ENCODE data around the gene RGS10. TPM values are rescaled to one million over a fixed set of nuclear protein-coding genes. Genes with fewer than 3 reads are reported as not detected.

Gene RGS10
- total and polyA plus RNA-seq, 9 of the 15 experiments (the other 6 are each of a cell fraction or from before 2014, with no cell fraction given) = 31.9 to 123 (median 62.1) TPM

DNA sequence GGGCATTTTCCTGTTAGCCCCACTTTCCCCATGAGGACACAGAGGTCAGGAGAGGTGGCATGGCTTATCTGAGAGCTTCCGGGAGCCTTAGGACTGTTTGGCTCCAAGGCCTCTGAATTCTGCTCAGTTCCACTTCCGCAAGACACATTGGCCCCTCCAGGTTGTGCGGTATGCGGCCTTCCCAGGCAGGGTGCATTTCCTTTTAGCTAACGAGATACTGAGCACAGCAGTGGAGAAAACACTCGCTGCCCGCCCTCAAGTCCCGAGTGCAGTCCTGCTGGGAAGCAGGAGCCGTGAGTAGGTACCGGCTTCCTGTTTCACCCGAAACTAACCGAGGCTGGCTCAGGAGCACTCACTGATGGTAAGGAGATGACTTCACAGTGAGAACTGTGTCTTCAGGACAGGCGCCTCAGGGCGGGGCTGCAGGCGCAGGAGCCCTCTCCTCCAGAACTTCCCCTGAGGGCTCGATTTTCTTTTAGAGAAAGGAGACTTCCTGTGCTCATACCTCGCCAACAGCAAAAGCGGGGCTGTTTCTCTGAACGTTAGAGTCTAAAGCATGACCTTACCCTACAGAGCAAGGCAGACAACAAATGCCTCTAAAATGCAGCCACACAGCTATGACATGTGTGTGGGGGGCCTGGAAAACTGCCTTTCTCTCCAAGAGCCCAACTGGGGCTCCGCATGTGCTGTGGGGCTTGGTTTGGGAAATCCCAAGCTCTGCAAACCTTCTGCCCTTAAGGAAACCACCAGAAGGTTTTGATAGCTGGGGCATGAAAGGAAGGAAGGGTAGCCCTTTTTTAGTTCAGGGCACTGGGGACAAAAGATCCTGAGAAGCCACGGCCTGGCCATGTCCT, 25.9 kb downstream of the RGS10 start:
- in situ Hi-C loops (cut with MboI) (no loop called here), intact Hi-C loops (cut with micrococcal nuclease) (no loop called here)
- no TSS peak for BruUV-seq (replicated peaks)
- Histone ChIP-seq H3K4me1 (replicated peaks in 1 of 2; ENCODE audit: control insufficient read depth in 2 of 2, insufficient read depth in 2 of 2, low read length in 2 of 2) (peaks cover 56 to 59% of the 10 kb centered on the region in 2 experiments), H2AFZ (ENCODE audit: low read depth, low read length) (peak overlapping the region; percentile 72), H3K4me3 (no peak overlapping the region), H4K20me1 (replicated peaks; ENCODE audit: control insufficient read depth, insufficient read depth, low read length) (no peaks in the 10 kb centered on the region), H3K27ac (ENCODE audit: extremely low read depth, low read depth, low read length) (peak overlapping the region; percentile 74), H3K36me3 (ENCODE audit: control insufficient read depth, insufficient read depth, low read length) (peaks cover 53% of the 10 kb centered on the region), H3K27me3 (ENCODE audit: control insufficient read depth in 2 of 2, insufficient read depth in 2 of 2, low read length in 2 of 2) (no peaks in the 10 kb centered on the region), H3K9me3 (replicated peaks; ENCODE audit: control insufficient read depth, insufficient read depth, low read depth, low read length) (no peaks in the 10 kb centered on the region), H3K9me1 (ENCODE audit: control insufficient read depth, insufficient read depth, low read length) (no peaks in the 10 kb centered on the region), H3K4me2 (ENCODE audit: insufficient read depth, low read length) (peak overlapping the region; percentile 66), H3K79me2 (ENCODE audit: control insufficient read depth, insufficient read depth, low read length) (peaks cover 21% of the 10 kb centered on the region; the same call in 1 of the 3 replicates), H3K9ac (ENCODE audit: insufficient read depth in 1 of 2, low read depth in 2 of 2, low read length in 2 of 2) (peak overlapping the region; percentile 46 to 85)
- CTCF ChIA-PET (ENCODE audit: low intra/inter-chr PET ratio) = no interaction called here
- POLR2A ChIA-PET = no interaction called here
- FAIRE-seq (peak; percentile 72), ATAC-seq (peak; percentile 81), DNase-seq (ENCODE audit: extremely low read depth in 1 of 4, low spot score in 3 of 4) (peak in 3 of 4 experiments; percentile 25 to 67 (median 42))
- 11% methylated on average over 12 of the region's 21 CpGs for WGBS (ENCODE audit: insufficient coverage, low coverage, missing lambda C conversion rate)
- TF ChIP-seq, protein P1, sequence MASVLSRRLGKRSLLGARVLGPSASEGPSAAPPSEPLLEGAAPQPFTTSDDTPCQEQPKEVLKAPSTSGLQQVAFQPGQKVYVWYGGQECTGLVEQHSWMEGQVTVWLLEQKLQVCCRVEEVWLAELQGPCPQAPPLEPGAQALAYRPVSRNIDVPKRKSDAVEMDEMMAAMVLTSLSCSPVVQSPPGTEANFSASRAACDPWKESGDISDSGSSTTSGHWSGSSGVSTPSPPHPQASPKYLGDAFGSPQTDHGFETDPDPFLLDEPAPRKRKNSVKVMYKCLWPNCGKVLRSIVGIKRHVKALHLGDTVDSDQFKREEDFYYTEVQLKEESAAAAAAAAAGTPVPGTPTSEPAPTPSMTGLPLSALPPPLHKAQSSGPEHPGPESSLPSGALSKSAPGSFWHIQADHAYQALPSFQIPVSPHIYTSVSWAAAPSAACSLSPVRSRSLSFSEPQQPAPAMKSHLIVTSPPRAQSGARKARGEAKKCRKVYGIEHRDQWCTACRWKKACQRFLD (CRISPR knock-in tag; IDR thresholded peaks at IDR 0.05) = no peak
- TF ChIP-seq, protein P2, sequence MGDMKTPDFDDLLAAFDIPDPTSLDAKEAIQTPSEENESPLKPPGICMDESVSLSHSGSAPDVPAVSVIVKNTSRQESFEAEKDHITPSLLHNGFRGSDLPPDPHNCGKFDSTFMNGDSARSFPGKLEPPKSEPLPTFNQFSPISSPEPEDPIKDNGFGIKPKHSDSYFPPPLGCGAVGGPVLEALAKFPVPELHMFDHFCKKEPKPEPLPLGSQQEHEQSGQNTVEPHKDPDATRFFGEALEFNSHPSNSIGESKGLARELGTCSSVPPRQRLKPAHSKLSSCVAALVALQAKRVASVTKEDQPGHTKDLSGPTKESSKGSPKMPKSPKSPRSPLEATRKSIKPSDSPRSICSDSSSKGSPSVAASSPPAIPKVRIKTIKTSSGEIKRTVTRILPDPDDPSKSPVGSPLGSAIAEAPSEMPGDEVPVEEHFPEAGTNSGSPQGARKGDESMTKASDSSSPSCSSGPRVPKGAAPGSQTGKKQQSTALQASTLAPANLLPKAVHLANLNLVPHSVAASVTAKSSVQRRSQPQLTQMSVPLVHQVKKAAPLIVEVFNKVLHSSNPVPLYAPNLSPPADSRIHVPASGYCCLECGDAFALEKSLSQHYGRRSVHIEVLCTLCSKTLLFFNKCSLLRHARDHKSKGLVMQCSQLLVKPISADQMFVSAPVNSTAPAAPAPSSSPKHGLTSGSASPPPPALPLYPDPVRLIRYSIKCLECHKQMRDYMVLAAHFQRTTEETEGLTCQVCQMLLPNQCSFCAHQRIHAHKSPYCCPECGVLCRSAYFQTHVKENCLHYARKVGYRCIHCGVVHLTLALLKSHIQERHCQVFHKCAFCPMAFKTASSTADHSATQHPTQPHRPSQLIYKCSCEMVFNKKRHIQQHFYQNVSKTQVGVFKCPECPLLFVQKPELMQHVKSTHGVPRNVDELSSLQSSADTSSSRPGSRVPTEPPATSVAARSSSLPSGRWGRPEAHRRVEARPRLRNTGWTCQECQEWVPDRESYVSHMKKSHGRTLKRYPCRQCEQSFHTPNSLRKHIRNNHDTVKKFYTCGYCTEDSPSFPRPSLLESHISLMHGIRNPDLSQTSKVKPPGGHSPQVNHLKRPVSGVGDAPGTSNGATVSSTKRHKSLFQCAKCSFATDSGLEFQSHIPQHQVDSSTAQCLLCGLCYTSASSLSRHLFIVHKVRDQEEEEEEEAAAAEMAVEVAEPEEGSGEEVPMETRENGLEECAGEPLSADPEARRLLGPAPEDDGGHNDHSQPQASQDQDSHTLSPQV (IDR thresholded peaks at IDR 0.05) = peak; percentile 74
- TF ChIP-seq, protein P3, sequence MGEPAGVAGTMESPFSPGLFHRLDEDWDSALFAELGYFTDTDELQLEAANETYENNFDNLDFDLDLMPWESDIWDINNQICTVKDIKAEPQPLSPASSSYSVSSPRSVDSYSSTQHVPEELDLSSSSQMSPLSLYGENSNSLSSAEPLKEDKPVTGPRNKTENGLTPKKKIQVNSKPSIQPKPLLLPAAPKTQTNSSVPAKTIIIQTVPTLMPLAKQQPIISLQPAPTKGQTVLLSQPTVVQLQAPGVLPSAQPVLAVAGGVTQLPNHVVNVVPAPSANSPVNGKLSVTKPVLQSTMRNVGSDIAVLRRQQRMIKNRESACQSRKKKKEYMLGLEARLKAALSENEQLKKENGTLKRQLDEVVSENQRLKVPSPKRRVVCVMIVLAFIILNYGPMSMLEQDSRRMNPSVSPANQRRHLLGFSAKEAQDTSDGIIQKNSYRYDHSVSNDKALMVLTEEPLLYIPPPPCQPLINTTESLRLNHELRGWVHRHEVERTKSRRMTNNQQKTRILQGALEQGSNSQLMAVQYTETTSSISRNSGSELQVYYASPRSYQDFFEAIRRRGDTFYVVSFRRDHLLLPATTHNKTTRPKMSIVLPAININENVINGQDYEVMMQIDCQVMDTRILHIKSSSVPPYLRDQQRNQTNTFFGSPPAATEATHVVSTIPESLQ (CRISPR knock-in tag; IDR thresholded peaks at IDR 0.05) = no peak
- TF ChIP-seq, protein P4, sequence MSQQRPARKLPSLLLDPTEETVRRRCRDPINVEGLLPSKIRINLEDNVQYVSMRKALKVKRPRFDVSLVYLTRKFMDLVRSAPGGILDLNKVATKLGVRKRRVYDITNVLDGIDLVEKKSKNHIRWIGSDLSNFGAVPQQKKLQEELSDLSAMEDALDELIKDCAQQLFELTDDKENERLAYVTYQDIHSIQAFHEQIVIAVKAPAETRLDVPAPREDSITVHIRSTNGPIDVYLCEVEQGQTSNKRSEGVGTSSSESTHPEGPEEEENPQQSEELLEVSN (IDR thresholded peaks at IDR 0.05; ENCODE audit: borderline replicate concordance in 1 of 2, extremely low read depth in 1 of 2, insufficient read depth in 1 of 2, insufficient read length in 1 of 2, low read depth in 1 of 2, low read length in 1 of 2, poor library complexity in 1 of 2, severe bottlenecking in 1 of 2) = no peak
- TF ChIP-seq RAD21 (CRISPR knock-in tag; conservative IDR thresholded peaks at IDR 0.05 in 1 of 2, IDR thresholded peaks at IDR 0.05 in 1 of 2) (peak in 1 of 2 experiments; percentile 11; a peak in 1 of 4 replicates), PHTF2 (CRISPR knock-in tag; IDR thresholded peaks at IDR 0.05) (no peak), ZFP1 (CRISPR knock-in tag; IDR thresholded peaks at IDR 0.05) (no peak), ETV1 (tag; conservative IDR thresholded peaks at IDR 0.05; ENCODE audit: low read depth) (peak; percentile 72)
- TF ChIP-seq, protein P5, sequence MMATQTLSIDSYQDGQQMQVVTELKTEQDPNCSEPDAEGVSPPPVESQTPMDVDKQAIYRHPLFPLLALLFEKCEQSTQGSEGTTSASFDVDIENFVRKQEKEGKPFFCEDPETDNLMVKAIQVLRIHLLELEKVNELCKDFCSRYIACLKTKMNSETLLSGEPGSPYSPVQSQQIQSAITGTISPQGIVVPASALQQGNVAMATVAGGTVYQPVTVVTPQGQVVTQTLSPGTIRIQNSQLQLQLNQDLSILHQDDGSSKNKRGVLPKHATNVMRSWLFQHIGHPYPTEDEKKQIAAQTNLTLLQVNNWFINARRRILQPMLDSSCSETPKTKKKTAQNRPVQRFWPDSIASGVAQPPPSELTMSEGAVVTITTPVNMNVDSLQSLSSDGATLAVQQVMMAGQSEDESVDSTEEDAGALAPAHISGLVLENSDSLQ (IDR thresholded peaks at IDR 0.05) = no peak
